WERI-Rb-1 (cell line): ENCODE results near the gene FOSL2.

ENCODE experiments used
- DNase-seq: peaks from one replicate; pipeline ENCODE4 v3.0.0-alpha.2; 2020
- H3K27ac ChIP-seq: fragments of 250-450 bp; sonication (Bioruptor Pico); 2 replicates; pipeline ENCODE4 v1.5.1; 2020; ENCODE audit warnings: mild to moderate bottlenecking, moderate library complexity
- H3K27me3 ChIP-seq: fragments of 250-450 bp; sonication (Bioruptor Pico); 2 replicates; pipeline ENCODE4 v1.5.1; 2021; ENCODE audit warnings: mild to moderate bottlenecking, low read depth, moderate library complexity; ENCODE audit not compliant: insufficient read depth, severe bottlenecking
- H3K36me3 ChIP-seq: fragments of 250-450 bp; sonication (Bioruptor Pico); 2 replicates; pipeline ENCODE4 v1.5.1; 2020; ENCODE audit warnings: mild to moderate bottlenecking, moderate library complexity
- H3K4me3 ChIP-seq: 2 replicates; pipeline ENCODE4 v1.5.1; 2011; ENCODE audit warnings: low read depth, mild to moderate bottlenecking, control low read depth, low read length
- H3K9me3 ChIP-seq: fragments of 250-450 bp; sonication (Bioruptor Pico); 2 replicates; pipeline ENCODE4 v1.5.1; 2021; ENCODE audit warnings: mild to moderate bottlenecking, moderate library complexity; ENCODE audit not compliant: severe bottlenecking
- CTCF ChIP-seq: IDR thresholded peaks from 2 replicates; pipeline ENCODE4 v1.5.1; 2011; ENCODE audit warnings: low read depth, mild to moderate bottlenecking, control low read depth, inconsistent platforms, low read length

The FOSL2 gene

GRCh38 chr2:28346587-28346986 is 46.1 kb upstream of the FOSL2 start:
- no peaks in the 10 kb centered on the region for H3K27me3 ChIP-seq
- H3K4me3 ChIP-seq = no peak overlapping the region
- TF ChIP-seq CTCF = no peak
- H3K9me3 ChIP-seq = no peaks in the 10 kb centered on the region
- no peaks in the 10 kb centered on the region for H3K36me3 ChIP-seq
- no peak for DNase-seq
- H3K27ac ChIP-seq = no peak overlapping the region

GRCh38 chr2:28347193-28347592 is 45.5 kb upstream of the FOSL2 start:
- Histone ChIP-seq H3K36me3 (no peaks in the 10 kb centered on the region), H3K27me3 (no peaks in the 10 kb centered on the region), H3K9me3 (no peaks in the 10 kb centered on the region), H3K4me3 (no peak overlapping the region), H3K27ac (no peak overlapping the region)
- DNase-seq = no peak
- no peak for TF ChIP-seq CTCF

GRCh38 chr2:28347596-28347995 is 45.1 kb upstream of the FOSL2 start:
- no peak for DNase-seq
- no peak overlapping the region for H3K27ac ChIP-seq
- H3K27me3 ChIP-seq = no peaks in the 10 kb centered on the region
- TF ChIP-seq CTCF = no peak
- no peak overlapping the region for H3K4me3 ChIP-seq
- H3K9me3 ChIP-seq = no peaks in the 10 kb centered on the region
- no peaks in the 10 kb centered on the region for H3K36me3 ChIP-seq

- no peak overlapping the region for H3K4me3 ChIP-seq
- no peaks in the 10 kb centered on the region for H3K27me3 ChIP-seq
- no peak for DNase-seq
- H3K27ac ChIP-seq = no peak overlapping the region
- no peaks in the 10 kb centered on the region for H3K36me3 ChIP-seq
- H3K9me3 ChIP-seq = no peaks in the 10 kb centered on the region
- no peak for TF ChIP-seq CTCF
These were observed 44.5 kb upstream of the FOSL2 start for GRCh38 chr2:28348149-28348567.

GRCh38 chr2:28348921-28349320 is 43.7 kb upstream of the FOSL2 start:
- H3K27ac ChIP-seq = no peak overlapping the region
- DNase-seq = no peak
- no peaks in the 10 kb centered on the region for H3K9me3 ChIP-seq
- H3K4me3 ChIP-seq = no peak overlapping the region
- H3K27me3 ChIP-seq = no peaks in the 10 kb centered on the region
- no peak for TF ChIP-seq CTCF
- no peaks in the 10 kb centered on the region for H3K36me3 ChIP-seq

GRCh38 chr2:28349546-28350165 is 43.0 kb upstream of the FOSL2 start:
- no peak for TF ChIP-seq CTCF
- no peaks in the 10 kb centered on the region for H3K36me3 ChIP-seq
- no peak overlapping the region for H3K4me3 ChIP-seq
- no peaks in the 10 kb centered on the region for H3K27me3 ChIP-seq
- no peak overlapping the region for H3K27ac ChIP-seq
- H3K9me3 ChIP-seq = no peaks in the 10 kb centered on the region
- no peak for DNase-seq
